Cardiac septum (tissue), 1 donor: ENCODE measurements around the gene MYL11. TPM values are rescaled to one million over a fixed set of nuclear protein-coding genes. Genes with fewer than 3 reads are reported as not detected.

Experiments
- DNase-seq: peaks from one replicate; pipeline ENCODE4 v3.0.0-alpha.2; 2020; ENCODE audit warnings: low spot score
- intact Hi-C: fragments of 100-400 bp; cut with DNase I; formaldehyde crosslinking; loops from one replicate; pipeline ENCODE4 v1.14.0; 2022
- total RNA-seq: library from RNA; stranded (reverse); fragmentation: NEBNext Ultra II Directional; extraction: Animal tissue kit (Norgen Biotek cat#: 25700); gene quantifications from one replicate; pipeline ENCODE4 v1.2.1, GENCODE V29; 2021
- donor health status: DM: no; HTN: no; CAD: no.

MYL11 gene
- total RNA-seq, 1 donor from 2014 or later: 0.59 TPM

- DNase-seq: no peak
- intact Hi-C loops: loop anchor here (2.0 kb wide), 1 partner anchor 29 kb away; no protein-coding TSS in a partner anchor
Measured at GRCh38 chr16:30407804-30408534, 33.4 kb downstream of the MYL11 start.

- intact Hi-C loops: loop anchor here (10.0 kb wide), 1 partner anchor 315 kb away; the partner anchor contains the start of genes TBX6 and YPEL3
- DNase-seq: peak; percentile 95
Measured at GRCh38 chr16:30409125-30410060, 34.8 kb downstream of the MYL11 start.

DNA sequence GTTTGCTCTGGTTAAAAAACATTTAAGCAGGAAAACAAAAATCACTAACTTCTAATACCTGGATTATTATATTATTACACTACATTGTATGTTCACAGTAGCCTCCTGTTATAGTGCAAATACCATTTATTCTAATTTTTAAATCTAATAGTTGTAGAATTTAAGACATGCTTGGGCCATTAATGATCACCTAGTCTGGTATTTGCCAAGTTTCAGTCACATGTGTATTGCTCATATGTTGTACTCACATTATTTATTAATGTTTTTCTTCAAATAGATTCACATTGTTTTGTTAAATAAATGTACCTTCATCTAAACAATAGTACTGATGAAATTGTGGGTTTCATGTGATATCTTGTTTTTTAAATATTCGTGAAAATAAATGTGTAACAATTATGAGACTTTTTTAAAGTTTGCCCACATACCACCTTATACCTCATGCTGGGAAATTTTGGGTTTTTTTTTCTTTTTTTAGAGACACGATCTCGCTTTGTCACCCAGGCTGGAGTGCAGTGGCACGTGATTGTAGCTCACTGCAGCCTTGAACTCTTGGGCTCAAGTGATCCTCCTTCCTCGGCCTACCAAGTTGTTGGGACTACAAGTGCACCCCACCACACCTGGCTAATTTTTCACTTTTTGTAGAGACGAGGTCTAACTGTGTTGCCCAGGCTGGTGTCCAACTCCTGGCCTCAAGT lies 38.7 kb downstream of the MYL11 start:
- intact Hi-C loops: loop anchor here (10.0 kb wide), 1 partner anchor 318 kb away; the partner anchor contains the start of genes TBX6 and YPEL3
- DNase-seq: no peak

GRCh38 chr16:30414159-30414558 lies 39.6 kb downstream of the MYL11 start:
- intact Hi-C loops: loop anchor here (10.0 kb wide), 1 partner anchor 319 kb away; the partner anchor contains the start of genes TBX6 and YPEL3
- DNase-seq: no peak

- intact Hi-C loops: loop anchor here (10.0 kb wide), 1 partner anchor 321 kb away; the partner anchor contains the start of genes TBX6 and YPEL3
Measured at GRCh38 chr16:30416047-30416603, 41.5 kb downstream of the MYL11 start.

GRCh38 chr16:30416624-30417528 lies 42.3 kb downstream of the MYL11 start:
- no peak for DNase-seq
- intact Hi-C loops: loop anchor here (10.0 kb wide), 1 partner anchor 322 kb away; the partner anchor contains the start of genes TBX6 and YPEL3

More at GRCh38 chr16:30416047-30416603, 41.5 kb downstream of the MYL11 start:
- no peak for DNase-seq

- DNase-seq: peak; percentile 89
- intact Hi-C loops: loop anchor here (10.0 kb wide), 1 partner anchor 323 kb away; the partner anchor contains the start of genes TBX6 and YPEL3
Measured at GRCh38 chr16:30417529-30418349, 43.1 kb downstream of the MYL11 start.

- intact Hi-C loops: loop anchor here (10.0 kb wide), 1 partner anchor 324 kb away; the partner anchor contains the start of genes TBX6 and YPEL3
- DNase-seq: no peak
Measured at GRCh38 chr16:30418350-30419181, 44.0 kb downstream of the MYL11 start.

- intact Hi-C loops: no loop called here
- DNase-seq: no peak
Measured at GRCh38 chr16:30421010-30421409, 46.4 kb downstream of the MYL11 start.

Other genes with a start within 250 kb of the MYL11 start
- gene CORO1A, start 191.2 kb upstream of the MYL11 start, total RNA-seq: 7.4 TPM
- 59.6 TPM for gene BOLA2B, start 181.1 kb upstream of the MYL11 start, total RNA-seq
- 24.9 TPM for gene SLX1A, start 180.9 kb upstream of the MYL11 start, total RNA-seq
- gene SULT1A3, start 175.5 kb upstream of the MYL11 start, total RNA-seq: 7.0 TPM
- gene NPIPB13, start 126.3 kb upstream of the MYL11 start, total RNA-seq: 3.2 TPM
- gene CD2BP2, start 19.5 kb upstream of the MYL11 start, total RNA-seq: 41.7 TPM
- gene TBC1D10B, start 4.3 kb upstream of the MYL11 start, total RNA-seq: 23.7 TPM
- 2.2 TPM for gene SEPTIN1, start 7.8 kb downstream of the MYL11 start, total RNA-seq
- gene ZNF48, start 20.6 kb downstream of the MYL11 start, total RNA-seq: 6.1 TPM
- 7.5 TPM for gene ZNF771, start 32.8 kb downstream of the MYL11 start, total RNA-seq
- gene DCTPP1, start 55.2 kb downstream of the MYL11 start, total RNA-seq: 23.1 TPM
- gene SEPHS2, start 71.1 kb downstream of the MYL11 start, total RNA-seq: 27.3 TPM
- 2.9 TPM for gene ITGAL, start 97.9 kb downstream of the MYL11 start, total RNA-seq
- gene ZNF768, start 151.8 kb downstream of the MYL11 start, total RNA-seq: 49.8 TPM
- gene ZNF747, start 160.1 kb downstream of the MYL11 start, total RNA-seq: 13.7 TPM
- gene ZNF764, start 183.6 kb downstream of the MYL11 start, total RNA-seq: 11.4 TPM
- gene ZNF688, start 196.9 kb downstream of the MYL11 start, total RNA-seq: 12.1 TPM
- 6.7 TPM for gene ZNF785, start 210.9 kb downstream of the MYL11 start, total RNA-seq
- gene ZNF689, start 235.6 kb downstream of the MYL11 start, total RNA-seq: 4.9 TPM